Left renal cortex interstitium (tissue), 4 donors: ENCODE data around the gene UIMC1. TPM values are rescaled to one million over a fixed set of nuclear protein-coding genes. Genes with fewer than 3 reads are reported as not detected.
"Not testable (repeated sequence)": the region's sequence is repeated elsewhere in the genome, so short reads cannot be mapped to it uniquely, and the experiment has no call there.

Experiments used
- DNase-seq, 4 donors: peaks; one replicate each; pipeline ENCODE4 v3.0.0-alpha.2; 2013; ENCODE audit warnings: low read depth in 4 of 4, low spot score in 2 of 4, missing footprints in 1 of 4
- polyA plus RNA-seq, 4 donors: library from polyadenylated mRNA; unstranded; fragments of 120-200 nt; gene quantifications; one replicate each; pipeline ENCODE4 v1.2.1, GENCODE V29; 2013; ENCODE audit not compliant: insufficient read length in 4 of 4

Gene UIMC1
- 10 to 100 TPM; 34.0 to 50.8 (median 42.8) TPM for polyA plus RNA-seq

DNA sequence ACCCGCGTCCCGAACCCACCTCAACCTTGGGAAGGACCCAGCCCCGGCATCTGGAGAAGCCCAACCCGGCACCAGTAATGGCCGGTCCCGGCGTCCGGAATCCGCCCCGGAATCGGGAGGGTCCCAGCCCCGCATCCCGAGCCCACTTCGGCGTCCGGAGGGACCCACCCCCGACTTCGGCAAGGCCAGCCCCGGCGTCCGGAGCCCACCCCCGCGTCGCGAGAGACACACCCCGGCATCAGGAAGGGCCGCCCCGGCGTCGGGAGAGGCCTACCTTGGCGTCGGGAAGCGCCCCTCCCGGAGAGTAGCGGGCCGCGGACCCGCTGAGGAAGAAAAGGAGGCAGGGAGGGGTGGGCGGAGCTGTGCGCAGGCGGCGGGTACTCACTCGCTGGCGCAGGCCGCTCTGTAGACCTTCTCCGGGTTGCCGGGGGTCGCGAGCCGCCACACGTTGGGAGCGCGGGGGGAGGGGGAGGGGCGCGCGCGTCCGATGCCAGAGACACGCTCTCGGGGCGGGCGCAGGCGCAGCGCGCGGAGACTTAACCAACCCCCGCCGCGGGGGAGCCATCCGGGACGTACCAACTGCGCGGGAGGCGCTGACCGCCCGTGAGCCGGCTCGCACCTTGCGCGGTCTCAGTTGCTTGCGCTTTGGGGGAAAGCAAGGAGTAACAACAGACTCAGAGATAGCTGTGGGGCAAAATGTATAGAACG lies at the start of gene UIMC1:
TSS of gene UIMC1 (minus strand) at position 515 of the 708 bp plus-strand sequence. CDS start 24,164 bp downstream, outside the sequence.
- DNase-seq: peak; percentile 83 to 90 (median 86)

GRCh38 chr5:177049285-177049684 lies 42.7 kb upstream of the UIMC1 start:
- no peak for DNase-seq

DNA sequence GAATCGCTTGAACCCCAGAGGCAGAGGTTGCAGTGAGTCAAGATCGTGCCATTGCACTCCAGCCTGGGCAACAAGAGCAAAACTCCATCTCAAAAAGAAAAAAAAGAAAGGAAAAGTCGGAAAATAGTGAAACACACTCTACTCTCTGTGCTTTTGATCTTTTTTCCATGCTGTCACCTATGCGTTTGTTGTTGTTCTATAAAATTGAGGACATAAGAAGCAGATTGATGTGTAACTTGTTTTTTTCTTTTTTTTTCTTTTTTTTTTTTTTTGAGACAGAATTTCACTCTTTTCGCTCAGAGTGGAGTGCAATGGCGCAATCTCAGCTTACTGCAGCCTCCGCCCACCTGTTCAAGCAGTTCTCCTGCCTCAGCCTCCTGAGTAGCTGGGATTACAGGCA lies 42.0 kb upstream of the UIMC1 start:
- not testable (repeated sequence) for DNase-seq

DNA sequence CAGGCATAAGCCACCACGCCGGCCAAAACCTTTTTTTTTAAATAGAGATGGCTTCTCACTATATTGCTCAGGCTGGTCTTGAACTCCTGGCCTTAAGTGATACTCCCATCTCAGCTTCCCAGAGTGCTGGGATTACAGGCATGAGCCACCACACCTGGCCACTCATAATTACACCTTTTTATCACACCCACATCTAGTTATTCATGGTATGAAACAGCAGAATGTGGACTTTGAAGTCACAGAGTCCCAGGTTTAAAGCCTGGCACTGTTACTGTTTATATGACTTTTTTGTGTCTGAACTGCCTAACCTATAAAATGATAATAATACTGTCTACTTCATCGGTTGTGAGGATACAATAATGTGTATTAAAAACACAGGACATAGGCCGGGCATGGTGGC lies 39.1 kb upstream of the UIMC1 start:
- DNase-seq: no peak

DNA sequence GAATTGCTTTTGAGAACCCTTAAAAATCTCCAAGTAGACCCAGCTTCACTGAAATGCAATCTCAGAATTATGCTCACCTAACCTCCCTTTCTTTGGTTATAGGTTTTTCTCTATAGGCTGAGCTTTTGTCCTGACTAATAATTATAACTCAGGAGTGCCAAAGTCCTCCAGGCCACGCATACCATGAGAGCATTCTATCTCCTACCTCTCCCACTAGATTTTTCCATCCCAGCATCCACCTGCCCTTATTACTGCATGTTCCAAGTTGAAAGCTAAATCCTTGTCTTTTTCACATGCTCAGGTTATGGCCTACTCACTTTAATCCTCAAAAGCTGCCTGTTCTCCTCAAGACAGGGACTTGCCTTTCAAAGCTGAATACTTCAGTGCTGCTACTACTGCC lies 38.1 kb upstream of the UIMC1 start:
- DNase-seq: no peak

- DNase-seq: no peak
Measured at GRCh38 chr5:177043958-177044357, 37.4 kb upstream of the UIMC1 start.

DNA sequence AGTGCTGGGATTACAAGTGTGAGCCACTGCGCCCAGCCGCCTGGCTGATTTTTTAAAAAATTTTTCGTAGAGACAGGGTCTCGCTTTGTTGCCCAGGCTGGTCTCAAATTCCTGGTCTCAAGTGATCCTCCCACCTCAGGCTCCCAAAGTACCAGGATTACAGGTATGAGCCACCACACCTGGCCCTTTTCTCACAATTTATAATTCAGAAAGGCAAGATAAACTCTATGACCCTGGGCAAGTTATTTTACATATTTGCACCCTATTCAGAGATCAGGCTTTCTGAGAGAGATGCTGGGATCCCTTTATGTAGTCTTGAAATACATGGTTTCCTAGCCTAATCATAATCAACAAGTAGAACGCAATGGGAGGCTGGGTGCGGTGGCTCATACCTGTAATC lies 36.5 kb upstream of the UIMC1 start:
- DNase-seq: no peak

- DNase-seq: no peak
Measured at GRCh38 chr5:177041936-177042335, 35.4 kb upstream of the UIMC1 start.

DNA sequence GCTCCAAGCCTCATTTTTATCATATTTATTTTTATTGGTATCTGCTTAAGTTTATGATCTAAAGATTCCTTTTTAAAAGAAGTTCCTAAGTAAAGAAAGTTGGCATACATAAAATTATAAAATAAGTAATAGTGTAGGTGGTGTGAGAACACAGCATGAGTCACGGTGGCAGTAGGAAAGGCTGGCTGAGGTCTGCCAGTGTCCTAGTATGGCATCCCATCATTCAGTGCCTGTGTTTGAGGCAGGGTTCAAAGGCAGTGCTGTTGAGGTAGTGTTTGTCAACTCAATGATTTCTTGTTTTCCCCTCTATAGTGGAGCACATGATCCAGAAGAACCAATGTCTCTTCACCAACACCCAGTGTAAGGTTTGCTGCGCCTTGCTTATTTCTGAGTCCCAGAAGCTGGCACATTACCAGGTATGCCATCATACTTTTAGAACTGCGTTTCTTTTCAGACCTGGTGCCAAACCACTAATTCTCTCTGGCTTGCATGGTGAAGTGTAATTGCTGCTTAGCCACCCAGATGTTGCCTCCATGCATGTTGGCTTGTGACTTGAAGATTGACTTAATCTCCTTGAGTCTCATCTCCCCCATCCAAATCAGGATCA lies 34.3 kb upstream of the UIMC1 start:
- no peak for DNase-seq

GRCh38 chr5:177036921-177037320 lies 30.3 kb upstream of the UIMC1 start:
- DNase-seq: no peak

DNA sequence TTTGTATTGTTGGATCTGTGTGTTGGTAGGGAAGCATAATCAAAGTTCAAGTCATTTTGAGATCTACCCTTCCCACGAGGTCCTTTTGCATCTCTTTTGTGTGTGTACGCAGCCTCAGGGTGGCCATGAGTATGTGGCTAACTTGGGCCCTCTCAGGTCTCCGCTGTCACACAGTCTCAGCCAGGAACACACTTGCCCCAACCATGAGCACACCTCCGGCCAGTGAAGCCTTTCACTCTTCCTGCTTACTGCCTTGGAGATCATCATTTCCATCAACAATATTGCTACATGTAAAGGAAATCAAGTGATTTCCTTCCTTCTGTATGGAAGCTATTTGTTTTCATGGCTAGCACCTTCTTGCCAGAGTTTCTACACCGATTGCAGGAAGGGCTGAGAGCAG lies 29.9 kb upstream of the UIMC1 start:
- DNase-seq: no peak

DNA sequence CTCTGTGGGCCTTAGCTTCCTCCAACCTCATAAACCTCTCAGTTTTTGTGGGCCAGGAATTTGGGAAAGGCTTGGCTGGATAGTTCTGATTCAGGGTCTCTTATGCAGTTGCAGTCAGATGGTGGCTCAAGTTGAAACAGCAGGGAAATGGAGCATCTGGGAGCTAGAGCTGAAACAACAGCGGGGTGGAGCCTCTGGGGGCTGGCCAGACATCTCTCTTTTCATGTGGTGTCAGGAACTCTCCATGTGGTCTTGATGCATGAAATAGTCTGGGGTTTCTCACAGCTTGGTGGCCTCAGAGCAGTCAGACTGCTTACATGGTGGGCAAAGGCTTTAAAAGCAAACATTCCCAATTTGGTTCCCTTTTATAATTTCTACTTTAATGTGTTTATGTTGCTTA lies 29.4 kb upstream of the UIMC1 start:
- peak in 2 of 4 donors; percentile 3 to 23 for DNase-seq

GRCh38 chr5:177029498-177029897 lies 22.9 kb upstream of the UIMC1 start:
- no peak for DNase-seq

DNA sequence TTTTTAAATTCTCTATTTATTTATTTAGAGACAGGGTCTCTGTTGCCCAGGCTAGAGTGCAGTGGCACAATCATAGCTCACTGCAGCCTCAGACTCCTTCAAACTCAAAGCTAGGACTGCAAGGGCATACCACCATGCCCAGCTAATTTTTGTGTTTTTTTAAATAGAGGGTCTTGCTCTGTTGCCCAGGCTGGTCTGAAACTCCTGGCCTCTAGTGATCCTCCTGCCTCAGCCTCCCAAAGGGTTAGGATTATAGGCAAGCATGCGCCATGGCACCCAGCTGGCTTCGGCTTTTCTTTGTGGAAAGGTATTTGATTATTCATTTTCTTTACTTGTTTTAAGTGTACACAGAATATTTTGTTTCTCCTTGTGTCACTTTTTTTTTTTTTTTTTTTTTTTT lies 21.1 kb upstream of the UIMC1 start:
- DNase-seq: no peak

GRCh38 chr5:177025101-177025601 lies 18.6 kb upstream of the UIMC1 start:
- DNase-seq: no peak

GRCh38 chr5:177024559-177024958 lies 18.0 kb upstream of the UIMC1 start:
- no peak for DNase-seq

DNA sequence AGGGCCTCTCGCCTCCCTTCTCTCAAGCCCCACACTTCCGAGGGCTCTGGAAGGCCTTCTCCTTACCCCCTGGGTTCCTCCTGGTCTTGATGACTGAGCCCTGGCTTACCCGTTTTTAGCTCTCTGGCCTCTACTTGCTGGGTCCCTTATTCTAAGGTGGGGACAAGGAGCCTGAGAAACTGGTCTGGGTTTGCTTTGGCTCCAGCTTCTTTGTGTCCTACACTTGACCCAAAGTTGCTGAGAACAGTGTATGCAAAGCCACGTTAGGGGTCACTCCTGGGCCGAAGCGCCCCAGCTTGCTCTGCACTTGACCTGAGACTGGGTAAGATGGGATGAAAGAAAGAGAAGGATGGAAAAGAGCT lies 16.7 kb upstream of the UIMC1 start:
- DNase-seq: no peak

DNA sequence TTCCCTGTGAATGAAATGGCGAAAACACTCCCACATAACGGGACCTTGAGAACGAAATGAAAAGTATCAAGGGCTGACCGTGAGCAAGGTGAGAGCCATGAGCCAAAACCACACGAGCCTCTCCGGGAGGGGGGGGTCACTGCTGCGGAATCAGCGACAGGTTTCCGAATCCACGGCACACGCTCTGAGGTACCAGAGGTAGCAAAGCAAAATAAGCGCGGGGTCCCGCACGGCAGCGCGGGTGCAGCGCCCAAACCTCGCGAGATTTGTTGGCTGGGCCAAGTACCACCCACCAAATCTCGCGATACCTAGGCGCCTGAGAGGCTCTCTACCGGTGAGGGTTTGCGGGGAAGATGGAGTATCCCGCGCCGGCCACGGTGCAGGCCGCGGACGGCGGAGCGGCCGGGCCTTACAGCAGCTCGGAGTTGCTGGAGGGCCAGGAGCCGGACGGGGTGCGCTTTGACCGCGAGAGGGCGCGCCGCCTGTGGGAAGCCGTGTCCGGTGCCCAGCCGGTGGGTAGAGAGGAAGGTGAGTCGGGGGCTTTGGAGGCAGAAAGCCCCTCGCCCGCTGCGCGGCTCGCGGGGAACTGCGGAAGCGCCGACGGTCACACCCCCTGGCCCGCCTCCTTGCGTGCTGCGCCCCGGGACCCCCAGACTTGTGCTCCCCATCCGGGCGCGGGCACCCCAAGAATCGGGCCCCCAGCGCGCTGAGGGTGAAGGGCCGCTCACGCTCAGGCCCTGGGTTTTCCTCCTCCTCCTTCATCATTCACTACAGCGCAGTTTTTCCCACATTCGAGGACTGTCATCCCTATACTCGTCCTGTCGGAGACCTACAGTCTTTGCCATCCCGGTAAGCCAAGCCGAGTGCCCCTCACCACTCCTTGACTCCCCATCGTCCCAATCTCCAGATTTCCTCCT lies 16.1 kb upstream of the UIMC1 start, which contains the start of gene ZNF346:
TSS of gene ZNF346 (plus strand) at position 311 of the 917 bp plus-strand sequence. CDS start at position 354, 43 bp downstream.
- DNase-seq: peak; percentile 80 to 94 (median 90)

DNA sequence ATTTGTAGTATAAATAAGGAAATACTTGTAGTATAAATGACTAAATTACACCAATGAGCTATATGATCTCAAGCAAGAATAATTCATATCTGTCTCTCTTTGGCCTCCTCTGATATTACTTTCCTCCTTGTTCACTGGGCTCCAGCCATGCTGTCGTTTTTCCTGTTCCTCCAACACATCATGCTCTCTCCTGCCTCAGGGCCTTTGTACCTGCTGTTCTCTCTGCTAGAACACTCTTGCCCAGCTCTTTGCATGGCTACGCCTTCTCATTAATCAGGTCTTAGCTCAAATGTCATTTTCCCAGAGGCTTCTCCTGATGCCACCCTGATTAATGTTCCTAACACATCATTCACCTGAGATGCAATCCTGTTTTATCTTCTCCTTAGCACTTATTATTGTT lies 13.5 kb upstream of the UIMC1 start:
- no peak for DNase-seq

DNA sequence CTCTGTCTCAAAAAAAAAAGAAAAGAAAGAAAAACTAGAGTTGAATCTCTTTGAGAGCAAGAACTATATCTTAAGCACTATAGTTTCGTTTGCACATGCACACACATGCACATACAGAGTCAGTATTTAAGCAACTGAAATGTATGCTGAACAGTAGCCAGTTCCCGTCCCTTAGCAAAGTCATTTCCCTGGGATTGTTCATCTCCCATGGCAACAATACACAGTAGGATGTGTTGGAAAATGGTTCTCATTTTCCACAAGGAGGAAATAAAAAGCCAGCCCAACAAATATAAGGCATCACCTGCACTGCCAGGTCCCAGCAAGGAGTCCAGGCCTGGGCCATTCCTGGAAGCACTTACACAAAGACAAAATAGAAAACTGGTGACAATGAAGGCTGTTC lies 11.8 kb upstream of the UIMC1 start:
- DNase-seq: no peak

- no peak for DNase-seq
Measured at GRCh38 chr5:177015156-177015555, 8.6 kb upstream of the UIMC1 start.
